RKO (cell line): Measurements from ENCODE around the gene TRIO.
A peak's percentile ranks its signal among the peaks of the same experiment; 100 is the strongest.
"Not testable (repeated sequence)": the region's sequence is repeated elsewhere in the genome, so short reads cannot be mapped to it uniquely, and the experiment has no call there.

Experiments
- DNase-seq: peaks from one replicate; pipeline ENCODE4 v3.0.0-alpha.2; 2016; ENCODE audit warnings: low spot score

The TRIO gene

DNA sequence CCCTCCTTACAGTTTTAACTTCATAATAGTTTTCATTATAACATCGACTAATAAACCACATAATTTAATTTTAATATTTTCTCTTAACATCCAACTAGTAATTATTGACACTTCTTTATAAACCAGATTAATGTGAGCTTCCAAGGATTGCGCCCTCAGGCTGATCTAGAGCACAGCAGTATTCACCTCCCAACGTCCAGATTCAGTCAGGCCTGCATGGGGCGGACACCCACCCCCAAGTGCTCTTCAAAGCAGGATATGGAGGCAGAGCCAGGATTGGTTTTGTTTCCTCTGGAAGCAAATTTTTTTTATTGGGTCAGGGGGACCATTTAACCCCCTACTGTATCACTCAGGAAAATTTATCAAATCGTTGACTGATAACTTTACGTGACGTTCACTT, 215.4 kb downstream of the TRIO start:
- DNase-seq = no peak

DNA sequence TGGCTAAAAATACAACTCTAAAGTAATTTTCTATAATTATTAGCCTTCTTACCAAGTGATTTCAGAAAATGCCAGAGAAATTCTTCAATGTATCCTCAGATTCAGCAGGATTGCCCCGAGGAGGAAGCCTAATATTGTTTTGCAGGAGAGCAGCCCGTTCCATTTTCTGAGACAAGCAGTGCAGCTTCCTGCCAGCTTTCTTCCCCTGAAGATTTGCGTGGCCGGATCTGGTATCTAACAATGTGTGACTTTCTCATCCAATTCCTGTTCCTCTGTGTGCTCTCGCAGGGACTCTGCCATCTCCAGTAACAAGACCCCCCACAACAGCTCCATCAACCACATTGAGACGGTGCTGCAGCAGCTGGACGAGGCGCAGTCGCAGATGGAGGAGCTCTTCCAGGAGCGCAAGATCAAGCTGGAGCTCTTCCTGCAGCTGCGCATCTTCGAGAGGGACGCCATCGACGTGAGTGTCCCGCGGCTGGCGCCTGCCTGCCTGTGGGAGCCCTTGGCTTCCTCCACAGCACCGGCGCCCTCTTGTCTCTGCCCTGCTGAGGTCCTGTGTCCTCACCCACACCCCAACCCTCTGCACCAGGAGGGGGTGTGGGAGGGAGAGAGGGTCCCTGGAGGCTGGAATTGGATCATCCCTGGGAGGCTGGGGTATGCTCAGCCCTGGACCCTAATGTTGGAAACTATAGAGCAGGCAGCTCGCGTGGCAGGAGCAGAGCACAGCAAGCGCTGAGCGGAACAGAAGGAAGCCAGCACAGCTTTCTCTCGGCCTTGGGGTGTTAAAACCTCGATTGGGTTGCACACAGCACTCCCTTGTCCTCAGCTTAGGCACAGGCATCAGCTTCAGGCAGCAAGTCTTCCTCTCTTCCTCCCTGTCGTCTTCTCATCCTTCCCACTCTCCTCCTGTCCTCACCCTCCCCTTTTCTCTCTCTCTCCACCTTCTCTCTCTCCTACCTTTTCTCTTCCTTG, 216.2 kb downstream of the TRIO start:
- no peak for DNase-seq

DNA sequence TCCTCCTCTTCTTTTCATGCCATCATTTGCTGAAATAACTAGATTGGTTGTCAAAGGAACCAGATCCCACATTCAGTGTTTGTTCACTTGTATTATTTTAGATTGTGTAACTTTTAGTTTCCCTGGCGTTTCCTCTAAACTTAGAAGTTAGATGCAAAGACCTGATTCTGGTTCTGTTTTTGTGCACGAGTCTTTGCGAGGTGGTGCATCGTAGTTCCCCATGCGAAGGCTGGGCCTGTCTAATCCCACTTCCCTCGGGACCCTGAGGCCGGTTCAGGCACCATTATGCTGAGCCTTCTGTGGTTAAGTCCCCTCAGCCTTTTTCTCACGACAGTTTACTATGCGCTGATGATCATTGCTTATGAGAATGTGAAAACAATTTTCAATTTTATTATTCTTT, 219.3 kb downstream of the TRIO start:
- DNase-seq = no peak

- DNase-seq = peak; percentile 21
Observed at GRCh38 chr5:14364096-14364495, 221.0 kb downstream of the TRIO start.

GRCh38 chr5:14364576-14365472, 221.7 kb downstream of the TRIO start:
- no peak for DNase-seq

DNA sequence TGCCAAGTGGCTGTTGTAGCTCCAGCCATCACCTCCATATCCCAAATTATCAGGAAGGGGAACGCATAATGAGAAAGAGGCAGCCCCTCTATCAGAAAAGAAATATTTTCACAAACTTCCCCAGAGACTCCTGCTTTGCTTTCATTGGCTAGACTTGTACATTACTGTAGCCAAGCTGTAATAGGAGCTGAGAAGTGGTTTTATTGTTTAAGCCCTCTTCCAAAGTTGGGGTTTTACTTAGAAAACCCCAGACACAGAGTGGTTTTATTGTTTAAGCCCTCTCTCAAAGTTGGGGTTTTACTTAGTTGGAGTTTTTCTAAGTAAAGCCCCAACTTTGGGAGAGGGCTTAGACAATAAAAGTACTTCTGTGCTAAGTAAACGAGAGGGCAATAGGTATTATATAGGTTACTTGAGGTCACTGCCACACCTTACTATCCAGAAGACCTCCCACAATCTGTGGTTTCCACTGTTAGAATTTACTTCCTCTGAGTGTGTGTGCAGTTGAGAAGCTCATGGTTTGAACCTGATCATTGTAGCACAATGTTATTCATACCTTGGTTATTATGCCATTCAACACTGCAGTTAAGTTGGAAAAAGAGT, 222.8 kb downstream of the TRIO start:
- DNase-seq = no peak

DNA sequence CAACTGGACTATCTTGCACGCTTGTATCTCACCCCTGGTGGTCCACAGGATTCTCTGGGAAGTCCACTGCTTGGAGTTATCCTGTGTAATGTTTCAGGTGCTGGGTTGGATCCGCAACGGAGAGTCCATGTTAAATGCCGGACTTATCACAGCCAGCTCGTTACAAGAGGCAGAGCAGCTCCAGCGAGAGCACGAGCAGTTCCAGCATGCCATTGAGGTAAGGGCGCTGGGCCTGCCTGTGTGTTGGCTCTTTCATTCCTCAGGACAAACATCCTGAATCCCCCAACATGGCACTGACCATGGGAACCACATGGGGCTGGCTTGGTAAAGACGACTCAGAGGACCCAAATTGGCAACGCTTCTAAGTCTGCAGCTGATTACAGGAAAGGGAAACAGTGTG, 223.6 kb downstream of the TRIO start:
- no peak for DNase-seq

GRCh38 chr5:14367364-14367763, 224.2 kb downstream of the TRIO start:
- no peak for DNase-seq

- DNase-seq = no peak
Observed at GRCh38 chr5:14369780-14370179, 226.6 kb downstream of the TRIO start.

GRCh38 chr5:14370386-14370785, 227.2 kb downstream of the TRIO start:
- DNase-seq = no peak

- no peak for DNase-seq
Observed at GRCh38 chr5:14373685-14374084, 230.5 kb downstream of the TRIO start.

GRCh38 chr5:14374100-14374499, 231.0 kb downstream of the TRIO start:
- no peak for DNase-seq

DNA sequence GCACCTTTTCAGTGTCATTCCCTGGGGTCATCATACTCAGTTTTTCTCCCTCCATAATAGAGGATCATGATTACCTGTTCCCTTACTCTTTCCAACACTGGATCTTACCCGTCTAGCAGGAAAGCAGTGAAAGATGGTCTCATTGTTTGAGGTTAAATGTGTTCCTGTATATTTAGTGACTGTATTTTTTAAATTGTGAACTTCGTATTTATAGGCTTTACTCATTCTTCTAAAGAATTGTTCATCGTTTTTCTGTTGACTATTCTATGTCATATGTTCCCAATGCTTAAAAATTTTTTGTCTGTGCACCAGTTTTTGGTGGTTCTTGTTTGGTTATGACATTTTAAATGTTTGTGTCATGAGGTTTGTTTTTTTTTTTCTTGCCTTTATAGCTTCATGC, 233.6 kb downstream of the TRIO start:
- no peak for DNase-seq

GRCh38 chr5:14379739-14380497, 236.8 kb downstream of the TRIO start:
- DNase-seq = no peak

- no peak for DNase-seq
Observed at GRCh38 chr5:14380712-14381111, 237.6 kb downstream of the TRIO start.

- no peak for DNase-seq
Observed at GRCh38 chr5:14382640-14383039, 239.5 kb downstream of the TRIO start.

GRCh38 chr5:14383923-14384322, 240.8 kb downstream of the TRIO start:
- no peak for DNase-seq

- no peak for DNase-seq
Observed at GRCh38 chr5:14385019-14385418, 241.9 kb downstream of the TRIO start.

- no peak for DNase-seq
Observed at GRCh38 chr5:14386884-14387624, 243.9 kb downstream of the TRIO start.

DNA sequence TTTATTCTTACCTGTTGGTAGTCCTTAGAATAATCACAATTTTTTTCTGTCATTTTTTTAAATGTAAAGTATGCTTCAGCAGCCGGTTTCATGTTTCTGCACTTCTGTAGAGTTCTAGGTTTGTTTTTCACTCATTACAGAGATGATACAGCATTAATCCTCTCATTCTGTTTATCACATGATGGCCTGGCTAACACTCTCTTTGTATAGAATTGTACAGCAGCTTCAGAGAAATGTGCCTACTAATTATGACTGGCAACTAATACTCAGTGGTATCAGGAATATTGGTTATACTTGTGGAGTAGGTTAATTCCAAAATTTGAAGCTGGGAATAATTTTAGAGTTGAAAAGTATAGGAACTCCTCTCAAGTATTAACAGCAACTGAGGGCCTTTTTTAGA, 245.6 kb downstream of the TRIO start:
- DNase-seq = no peak

GRCh38 chr5:14392552-14392951, 249.4 kb downstream of the TRIO start:
- not testable (repeated sequence) for DNase-seq
